Activated CD4-positive, alpha-beta T cell treated with anti-CD3 and anti-CD28 coated beads, Interleukin-2, amount 50 U/mL, for 24 hours (primary cell): ENCODE results near the gene DPH6.
"Not testable (repeated sequence)": the region's sequence is repeated elsewhere in the genome, so short reads cannot be mapped to it uniquely, and the experiment has no call there.

Experiments used
- DNase-seq, 2 donors: peaks; one replicate each; pipeline ENCODE4 v3.0.0-alpha.2; 2020; ENCODE audit warnings: low read depth in 1 of 2, low spot score in 1 of 2

Gene DPH6

DNA sequence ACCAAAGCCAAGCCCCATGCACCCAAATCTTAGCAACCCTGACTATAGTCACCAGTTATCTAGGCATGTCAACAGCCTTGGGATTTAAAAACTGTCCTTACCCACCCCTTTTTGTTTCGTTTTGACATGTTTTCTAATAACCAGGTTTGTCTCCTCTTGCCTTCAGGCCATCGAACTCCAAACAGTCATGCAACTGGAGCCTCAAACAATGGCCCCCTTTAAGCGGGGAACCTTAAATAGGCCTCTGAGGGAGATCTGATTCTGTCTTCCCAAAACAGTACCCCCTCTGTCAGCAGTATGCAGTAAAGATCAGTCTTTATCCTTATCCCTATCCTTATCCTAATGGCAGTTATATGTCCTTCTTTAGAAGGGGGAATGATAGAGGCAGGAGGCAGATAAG is 105.7 kb downstream of the DPH6 start:
- DNase-seq: no peak

DNA sequence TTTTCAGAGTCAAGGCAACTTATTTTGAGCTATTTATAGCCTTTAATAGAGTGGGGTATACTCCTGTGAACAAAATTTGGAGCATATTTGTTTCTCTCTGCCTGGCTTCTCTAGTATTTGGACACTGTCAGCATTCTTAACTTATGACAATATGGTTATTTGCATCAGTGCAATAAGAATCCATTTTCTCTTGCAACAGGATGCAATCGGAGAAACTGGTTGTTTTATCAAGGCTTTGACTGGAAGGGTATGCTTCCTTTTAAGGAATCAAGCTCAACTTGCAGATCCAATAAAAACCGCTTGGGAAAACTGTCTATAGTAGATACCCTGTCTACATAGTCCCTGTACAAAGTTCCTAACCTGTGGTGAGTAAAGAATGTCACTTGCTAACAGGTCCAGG is 106.7 kb downstream of the DPH6 start:
- DNase-seq: no peak

DNA sequence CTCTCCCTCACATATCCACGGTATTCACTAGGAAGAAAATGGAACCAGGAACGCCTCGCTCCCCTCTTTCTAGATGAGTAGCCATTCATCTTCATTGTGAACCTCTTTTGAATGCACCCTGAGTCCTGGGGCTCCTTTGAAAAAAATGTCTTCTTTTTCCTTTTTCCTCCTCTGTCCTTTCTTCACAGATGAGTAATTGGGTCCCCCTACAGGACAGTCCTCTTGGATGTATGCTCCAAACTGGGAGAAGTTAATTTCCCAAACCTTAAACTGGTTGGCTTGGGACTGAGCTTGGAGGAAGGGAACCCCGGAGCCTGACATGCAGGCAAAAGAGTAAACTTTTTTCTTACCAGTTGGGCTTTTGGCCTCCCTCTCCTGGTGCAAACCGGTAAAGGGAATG is 108.8 kb downstream of the DPH6 start:
- DNase-seq: no peak

DNA sequence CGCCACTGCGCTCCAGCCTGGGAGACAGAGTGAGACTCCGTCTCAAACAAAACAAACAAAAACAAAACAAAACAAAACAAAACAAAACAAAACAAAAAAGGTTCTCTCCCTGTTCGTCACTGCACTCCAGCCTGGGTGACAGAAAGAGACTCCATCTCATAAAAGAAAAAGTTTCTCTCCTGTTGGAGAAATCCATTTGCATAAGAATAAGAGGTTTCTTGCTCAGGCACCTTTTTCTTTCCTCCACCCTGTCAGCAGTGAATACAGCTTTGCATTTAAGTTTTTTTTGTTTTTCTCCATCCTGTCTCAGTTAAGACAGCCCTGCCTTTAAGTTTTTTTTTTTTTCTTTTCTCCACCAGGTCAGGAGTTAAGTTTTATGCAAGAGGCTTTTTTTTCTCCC is 109.5 kb downstream of the DPH6 start:
- no peak for DNase-seq

DNA sequence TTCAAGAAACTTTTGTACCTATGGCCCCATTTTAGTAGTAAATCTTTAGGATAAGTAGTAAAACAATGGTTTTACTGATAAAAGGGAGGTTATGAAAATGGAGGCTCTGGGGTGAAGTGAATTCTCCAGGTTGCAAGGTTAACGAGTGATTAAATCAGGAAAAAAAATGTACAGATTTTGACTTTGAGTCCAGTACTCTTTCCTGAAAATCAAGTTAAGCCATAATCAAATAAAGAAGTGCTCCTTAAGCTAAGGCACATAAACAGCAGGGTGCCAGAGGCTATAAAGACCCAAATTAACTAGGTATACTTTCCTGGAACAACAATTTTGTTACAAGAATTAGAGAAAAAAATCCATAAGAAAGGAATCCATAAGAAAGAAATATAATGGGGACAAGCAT is 114.7 kb downstream of the DPH6 start:
- no peak for DNase-seq

DNA sequence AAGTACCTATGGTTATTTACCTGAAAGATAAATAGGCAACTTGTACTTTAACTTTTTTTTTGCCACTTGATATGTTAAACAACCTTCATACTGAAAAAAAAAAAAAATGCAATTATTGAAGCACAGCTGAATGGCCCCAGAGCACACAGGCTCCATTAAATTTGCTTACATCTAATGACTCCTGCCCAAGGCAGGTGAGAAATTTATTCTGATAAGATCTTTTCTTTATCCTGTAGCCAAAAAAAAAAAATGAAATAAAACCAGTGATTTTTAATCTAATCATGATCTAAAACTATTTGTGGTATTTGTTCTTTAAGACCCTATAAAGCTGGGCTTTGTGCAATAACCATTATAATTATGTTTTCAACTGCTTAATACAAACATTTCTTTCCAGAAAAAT is 115.7 kb downstream of the DPH6 start:
- DNase-seq: no peak

DNA sequence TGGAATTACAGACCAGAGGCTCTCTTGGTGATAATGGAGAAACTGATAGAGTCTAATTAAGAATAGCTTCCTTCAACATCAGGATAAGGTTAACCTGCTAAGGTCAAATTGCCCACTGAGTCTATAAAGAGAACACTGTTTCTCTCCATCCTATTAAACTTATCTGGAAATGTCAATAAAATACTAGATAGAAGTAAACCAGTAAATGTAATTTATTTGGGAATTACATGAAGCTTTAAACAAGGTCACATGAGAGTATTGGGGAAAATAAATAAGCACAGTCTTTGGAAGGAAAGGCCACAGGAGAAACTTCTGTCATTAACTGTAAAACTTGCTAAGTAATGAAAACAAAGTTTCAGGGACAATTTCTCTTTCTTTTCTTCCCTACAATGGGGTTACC is 118.5 kb downstream of the DPH6 start:
- DNase-seq: no peak

DNA sequence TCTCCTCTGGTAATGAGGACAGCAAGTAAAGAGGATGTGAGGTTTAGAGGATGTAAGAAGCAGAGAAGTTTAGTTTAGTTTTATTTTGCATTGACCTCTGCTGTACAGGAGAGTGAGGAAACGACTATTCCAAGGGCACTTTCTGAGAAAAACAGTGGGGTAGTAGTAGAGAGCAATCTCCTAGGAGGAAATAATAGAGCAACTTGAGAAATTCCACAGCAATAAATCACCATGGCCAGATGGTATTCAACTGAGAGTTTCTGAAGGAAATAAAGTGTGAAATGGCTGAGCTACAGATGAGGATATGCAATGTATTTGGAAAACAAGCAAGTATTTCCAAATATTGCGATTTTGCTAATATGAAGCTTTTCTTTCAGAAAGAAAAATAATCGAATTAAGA is 118.9 kb downstream of the DPH6 start:
- DNase-seq: no peak

DNA sequence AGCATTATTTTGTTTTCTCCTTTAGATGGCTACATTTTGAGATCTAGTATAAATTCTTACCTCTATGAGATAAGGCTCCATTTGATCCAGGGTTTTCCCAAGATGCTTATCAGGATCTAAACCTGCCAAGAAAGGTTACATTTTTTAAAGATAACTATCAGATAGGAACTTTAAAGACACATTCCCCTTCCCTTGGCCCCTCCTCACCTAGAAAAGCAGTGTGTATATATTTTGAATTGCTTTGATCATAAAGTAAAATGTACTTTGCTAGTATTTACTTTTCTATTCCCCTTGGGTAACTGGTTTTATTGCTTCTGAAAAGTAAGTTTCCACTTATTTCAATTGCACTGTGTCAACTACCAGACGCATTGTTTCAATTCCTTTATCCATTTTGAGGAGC is 135.2 kb downstream of the DPH6 start:
- DNase-seq: no peak

DNA sequence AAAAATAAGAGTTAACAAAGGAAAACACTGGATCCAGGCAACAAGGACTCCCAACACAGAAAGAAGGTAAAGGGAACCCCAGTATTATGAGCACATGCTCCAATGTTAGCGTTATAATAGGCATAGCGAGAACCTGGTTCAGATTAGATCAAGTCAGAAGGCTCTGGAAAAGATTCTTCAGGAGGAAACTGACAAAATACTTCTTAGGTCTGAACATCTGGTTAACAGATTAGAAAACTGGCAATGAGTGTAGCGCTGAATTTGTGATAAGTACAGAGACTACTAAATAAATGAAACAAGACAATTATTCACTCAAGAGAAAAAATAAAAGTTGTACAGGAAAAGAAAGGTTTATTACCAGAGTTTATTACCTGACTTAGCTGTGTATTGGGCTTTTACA is 146.1 kb downstream of the DPH6 start:
- no peak for DNase-seq

DNA sequence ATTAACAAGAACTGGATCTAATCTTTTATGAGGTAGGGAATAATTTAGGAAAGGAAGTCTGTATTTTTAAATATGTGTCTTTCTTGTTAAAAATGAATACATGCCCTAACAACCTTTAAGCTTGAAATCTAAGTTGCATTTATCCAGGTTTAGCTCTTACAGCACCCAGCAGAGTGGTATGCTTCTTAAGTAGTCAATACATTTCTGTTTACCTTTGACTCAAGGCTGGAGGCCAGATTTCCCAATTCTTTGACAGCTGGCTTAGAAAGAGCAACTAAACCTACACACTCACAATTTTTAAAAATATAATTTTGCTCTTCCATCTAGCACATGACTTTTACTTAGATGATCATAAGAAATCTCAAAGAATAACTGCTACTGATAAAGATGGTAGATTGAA is 148.9 kb downstream of the DPH6 start:
- no peak for DNase-seq

DNA sequence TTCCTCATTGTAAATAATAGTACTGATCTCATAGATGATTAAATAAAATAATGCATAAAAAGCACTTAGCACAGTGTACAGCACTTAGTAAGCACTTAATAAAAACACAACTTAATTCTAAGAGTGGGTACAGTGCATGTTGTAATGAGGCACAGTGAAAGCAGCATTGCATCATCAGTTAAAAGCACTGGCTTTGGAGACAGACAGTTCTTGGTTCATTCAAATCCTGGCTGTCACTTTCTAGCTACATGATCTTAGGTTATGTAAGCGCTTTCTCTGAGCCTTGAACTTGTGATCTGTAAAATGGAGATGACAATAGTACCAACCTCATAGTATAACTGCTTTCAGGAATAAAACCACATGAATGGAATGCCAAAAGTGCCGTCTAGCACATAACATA is 151.5 kb downstream of the DPH6 start:
- no peak for DNase-seq

DNA sequence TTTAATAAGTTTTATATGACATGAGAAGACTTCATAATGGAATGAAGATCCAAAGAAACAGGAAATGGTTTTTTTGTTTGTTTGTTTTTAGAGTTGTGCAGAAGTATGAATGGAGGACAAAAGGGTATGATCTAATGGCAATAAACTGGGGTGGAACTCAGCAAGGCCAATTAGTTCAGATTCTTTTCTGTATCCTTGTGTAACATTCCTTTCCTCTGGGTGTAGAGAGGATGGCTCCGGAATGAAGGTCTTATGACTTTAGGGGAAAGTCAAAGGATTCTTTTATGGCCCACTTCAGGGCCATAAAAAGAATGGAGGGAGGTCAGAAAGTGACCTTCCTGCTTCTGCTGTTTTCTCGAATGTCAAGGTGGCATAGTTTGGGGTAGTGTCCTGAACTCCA is 152.6 kb downstream of the DPH6 start:
- no peak for DNase-seq

DNA sequence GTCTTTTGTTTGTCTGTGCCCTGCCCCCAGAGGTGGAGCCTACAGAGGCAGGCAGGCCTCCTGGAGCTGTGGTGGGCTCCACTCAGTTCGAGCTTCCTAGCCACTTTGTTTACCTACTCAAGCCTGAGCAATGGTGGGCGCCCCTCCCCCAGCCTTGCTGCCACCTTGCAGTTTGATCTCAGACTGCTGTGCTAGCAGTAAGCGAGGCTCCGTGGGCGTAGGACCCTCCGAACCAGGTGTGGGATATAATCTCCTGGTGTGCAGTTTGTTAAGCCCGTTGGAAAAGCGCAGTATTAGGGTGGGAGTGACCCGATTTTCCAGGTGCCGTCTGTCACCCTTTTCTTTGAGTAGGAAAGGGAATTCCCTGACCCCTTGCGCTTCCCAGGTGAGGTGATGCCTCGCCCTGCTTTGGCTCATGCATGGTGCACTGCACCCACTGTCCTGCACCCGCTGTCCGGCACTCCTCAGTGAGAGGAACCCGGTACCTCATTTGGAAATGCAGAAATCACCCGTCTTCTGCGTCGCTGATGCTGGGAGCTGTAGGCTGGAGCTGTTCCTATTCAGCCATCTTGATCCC is 154.5 kb downstream of the DPH6 start:
- DNase-seq: not testable (repeated sequence)

DNA sequence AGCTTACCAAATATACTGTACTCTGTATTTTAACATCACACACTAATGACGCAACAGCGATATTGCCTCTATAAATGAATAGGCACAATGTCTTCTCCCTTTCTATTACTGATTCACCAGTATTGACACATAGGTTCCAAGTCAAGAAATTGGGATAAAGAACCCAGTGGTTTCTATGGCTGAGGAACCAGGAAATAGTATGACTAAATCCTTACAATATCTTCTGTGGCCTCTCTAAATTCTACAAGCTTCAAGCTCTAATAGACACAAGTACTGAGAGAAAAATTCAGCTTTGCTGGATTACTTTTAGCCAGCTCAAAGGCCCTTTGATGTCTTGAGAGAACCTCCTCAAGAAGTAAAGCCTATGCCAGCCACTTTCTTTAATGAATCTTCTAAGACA is 162.5 kb downstream of the DPH6 start:
- DNase-seq: no peak

DNA sequence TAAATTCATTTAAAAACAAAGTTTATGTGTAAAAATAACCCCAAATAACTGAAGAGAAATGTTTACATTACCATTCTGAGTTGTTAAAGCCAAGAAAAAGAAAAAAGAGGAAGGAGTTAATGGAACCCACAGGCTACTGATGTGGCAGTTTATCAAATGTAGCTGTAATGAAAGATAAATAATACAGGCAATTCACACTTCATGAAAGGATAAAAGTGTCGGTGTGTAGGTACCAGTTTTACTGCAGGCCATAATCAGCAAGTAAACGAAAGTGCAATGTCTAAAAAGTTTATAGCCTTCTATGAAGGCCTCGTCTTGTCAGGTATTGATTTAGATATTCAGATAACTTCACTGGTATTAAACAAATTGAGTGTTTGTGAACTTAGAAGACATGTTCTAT is 164.6 kb downstream of the DPH6 start:
- DNase-seq: no peak

DNA sequence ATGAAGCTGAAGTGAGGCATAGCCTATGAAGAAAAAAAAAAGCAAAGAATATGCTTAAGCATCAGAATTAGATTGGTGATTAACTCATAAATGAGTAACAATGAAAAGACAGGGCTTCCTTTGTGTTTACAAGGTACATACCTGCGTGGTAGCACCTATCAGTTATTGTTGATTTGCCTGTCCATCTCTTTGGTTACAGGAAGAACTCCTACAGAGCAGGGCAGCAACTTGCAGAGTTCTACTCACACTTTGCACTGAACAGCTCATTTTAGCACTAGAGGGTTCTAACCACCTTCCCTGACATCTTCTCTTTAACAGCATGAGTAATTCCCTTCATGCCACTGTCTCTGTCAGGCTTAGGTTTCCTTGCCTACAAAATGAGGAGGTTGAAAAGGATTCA is 166.0 kb downstream of the DPH6 start:
- DNase-seq: no peak

DNA sequence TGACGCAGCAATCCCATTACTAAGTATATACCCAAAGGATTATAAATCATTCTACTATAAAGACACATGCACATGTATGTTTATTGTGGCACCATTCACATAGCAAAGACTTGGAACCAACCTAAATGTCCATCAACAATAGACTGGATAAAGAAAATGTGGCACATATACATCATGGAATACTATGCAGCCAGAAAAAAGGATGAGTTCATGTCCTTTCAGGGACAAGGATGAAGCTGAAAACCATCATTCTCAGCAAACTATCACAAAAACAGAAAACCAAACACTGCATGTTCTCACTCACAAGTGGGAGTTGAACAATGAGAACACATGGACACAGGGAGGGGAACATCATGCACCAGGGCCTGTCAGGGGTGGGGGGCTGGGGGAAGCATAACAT is 167.5 kb downstream of the DPH6 start:
- not testable (repeated sequence) for DNase-seq

DNA sequence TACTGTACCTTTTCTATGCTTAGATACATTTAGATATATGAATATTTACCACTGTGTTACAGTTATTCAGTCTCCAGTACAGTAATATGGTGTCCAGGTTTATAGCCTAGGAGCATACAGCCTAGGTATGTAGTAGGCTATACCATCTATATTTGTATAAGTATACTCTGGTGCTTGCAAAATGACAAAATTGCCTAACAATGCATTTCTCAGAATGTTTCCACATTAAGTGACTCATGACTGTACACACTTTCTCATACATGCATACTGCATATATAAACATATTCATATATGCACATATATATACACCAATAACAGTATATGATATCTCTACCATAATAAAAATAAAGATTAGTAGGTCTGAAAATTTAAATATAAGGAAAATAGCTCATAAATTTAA is 169.3 kb downstream of the DPH6 start:
- DNase-seq: no peak

DNA sequence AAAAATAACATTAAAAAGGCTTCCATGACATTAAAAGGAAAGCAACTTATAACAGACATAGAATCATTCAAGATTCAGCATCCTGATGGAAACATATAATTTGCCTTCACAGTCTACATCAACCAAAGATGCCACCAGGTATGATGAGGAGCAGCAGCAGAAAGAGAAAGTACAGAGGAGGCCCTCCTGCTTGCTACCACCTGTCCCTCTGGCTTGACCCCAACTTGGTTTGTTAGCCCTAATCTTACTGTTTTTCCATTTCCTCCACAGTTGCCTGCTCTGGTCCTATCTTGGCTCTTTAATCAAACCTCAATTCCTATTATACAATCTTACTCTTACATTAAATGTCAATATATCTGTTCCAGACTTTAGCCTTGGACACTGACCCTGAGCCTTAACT is 171.3 kb downstream of the DPH6 start:
- no peak for DNase-seq

DNA sequence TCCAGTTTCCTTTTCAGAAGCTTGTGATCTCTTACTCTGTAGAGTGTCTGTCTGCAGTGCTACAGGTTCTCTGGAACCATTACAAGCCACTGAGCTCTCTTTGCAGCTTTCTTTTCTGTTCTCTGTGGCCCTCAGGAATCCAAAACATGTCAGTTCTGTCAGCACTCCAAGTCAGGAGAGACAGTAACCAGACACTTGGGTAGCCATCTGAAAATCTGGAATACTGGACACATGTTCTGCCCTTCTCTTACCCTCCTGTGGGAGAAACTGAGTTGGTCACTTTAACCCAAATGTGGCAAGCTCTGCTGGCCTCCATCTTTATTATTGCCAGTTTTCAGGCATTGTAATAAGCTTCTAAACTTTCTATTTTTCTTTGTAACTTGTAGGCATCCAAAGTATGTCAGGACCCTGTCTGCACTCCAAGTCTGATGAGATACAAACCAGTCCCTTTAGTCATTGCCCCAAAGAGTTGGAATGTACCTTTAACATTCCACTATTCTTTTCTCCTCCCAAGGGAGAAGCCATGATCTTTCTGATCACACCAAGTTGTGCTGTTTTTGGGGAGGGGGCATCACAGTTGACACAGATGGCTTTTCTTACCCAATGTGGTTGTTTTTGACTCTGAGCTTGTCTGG is 183.7 kb downstream of the DPH6 start:
- DNase-seq: no peak

DNA sequence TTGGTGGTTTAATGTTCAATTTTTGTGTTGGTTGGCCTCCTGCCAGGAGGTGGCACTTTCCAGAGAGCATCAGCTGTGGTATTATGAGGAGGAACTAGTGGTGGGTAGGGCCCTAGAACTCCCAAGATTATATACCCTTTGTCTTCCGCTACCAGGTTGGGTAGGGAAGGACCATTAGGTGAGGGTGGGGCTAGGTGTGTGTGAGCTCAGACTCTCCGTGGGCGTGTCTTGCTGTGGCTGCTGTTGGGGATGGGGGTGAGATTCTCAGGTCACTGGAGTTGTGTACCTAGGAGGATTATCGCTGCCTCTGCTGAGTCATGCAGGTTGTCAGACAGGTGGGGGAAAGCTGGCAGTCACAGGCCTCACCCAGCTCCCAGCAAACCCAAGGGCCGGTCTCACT is 187.1 kb downstream of the DPH6 start:
- no peak for DNase-seq

DNA sequence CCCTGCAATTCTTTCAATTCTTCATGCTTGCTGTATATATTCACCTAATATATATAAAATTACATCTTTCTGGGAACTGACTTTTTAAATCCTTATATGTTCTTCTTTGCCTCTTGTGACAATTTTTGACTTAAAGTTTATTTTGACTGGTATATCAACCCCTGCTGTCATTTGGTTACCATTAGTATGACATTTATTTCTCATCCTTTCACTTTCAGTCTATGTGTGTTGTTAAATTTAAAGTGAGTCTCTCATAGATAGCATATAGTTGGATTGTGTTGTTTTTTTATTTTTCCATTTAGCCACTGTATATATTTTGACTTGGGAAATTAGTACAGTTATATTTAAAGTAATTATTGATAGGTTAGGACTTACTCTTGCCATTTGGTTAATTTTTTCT is 194.9 kb downstream of the DPH6 start:
- DNase-seq: no peak

DNA sequence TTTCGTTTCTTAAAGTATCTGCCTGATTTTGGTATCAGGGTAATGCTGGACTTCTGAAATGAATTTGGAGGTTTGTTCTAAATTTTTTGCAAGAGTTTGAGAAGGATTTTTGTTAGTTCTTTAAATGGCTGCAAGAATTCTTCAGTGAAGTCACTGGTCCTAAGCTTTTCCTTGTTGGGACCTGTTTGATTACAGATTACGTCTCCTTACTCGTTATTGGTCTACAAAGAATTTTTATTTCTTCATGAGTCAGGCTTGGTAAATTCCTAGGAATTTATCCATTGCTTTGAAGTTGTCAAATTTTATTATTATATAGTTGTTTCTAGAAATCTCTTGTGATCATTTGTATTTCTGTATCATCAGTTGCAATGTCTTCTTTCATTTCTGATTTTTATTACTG is 196.0 kb downstream of the DPH6 start:
- DNase-seq: no peak
